Smooth muscle cell (in vitro differentiated cells): ENCODE results near the gene MR1. TPM values are rescaled to one million over a fixed set of nuclear protein-coding genes. Genes with fewer than 3 reads are reported as not detected.
A peak's percentile ranks its signal among the peaks of the same experiment; 100 is the strongest.
"Not testable (repeated sequence)": the region's sequence is repeated elsewhere in the genome, so short reads cannot be mapped to it uniquely, and the experiment has no call there.

Experiments
- DNase-seq: peaks from one replicate; lab custom pipeline; 2025; ENCODE audit not compliant: unreplicated experiment; lab: John Stamatoyannopoulos, UW
- H2AFZ ChIP-seq: fragments of 200-600 bp; sonication (generic); 2 replicates; pipeline ENCODE4 v1.6.0; 2016; ENCODE audit warnings: antibody characterized with exemption, low read depth, mild to moderate bottlenecking
- H3F3A ChIP-seq: fragments of 200-600 bp; sonication (generic); 2 replicates; pipeline ENCODE4 v1.6.0; 2017; ENCODE audit warnings: antibody characterized with exemption, low read depth
- H3K27ac ChIP-seq: fragments of 200-600 bp; sonication (generic); 2 replicates; pipeline ENCODE4 v1.5.1; 2016; ENCODE audit warnings: low read depth, mild to moderate bottlenecking
- H3K27me3 ChIP-seq: fragments of 200-600 bp; sonication (generic); 2 replicates; pipeline ENCODE4 v1.6.1; 2016; ENCODE audit warnings: low read depth, mild to moderate bottlenecking
- H3K36me3 ChIP-seq: fragments of 200-600 bp; sonication (generic); 2 replicates; pipeline ENCODE4 v1.5.1; 2016; ENCODE audit warnings: low read depth
- H3K4me1 ChIP-seq: fragments of 200-600 bp; sonication (generic); 2 replicates; pipeline ENCODE4 v1.5.1; 2016; ENCODE audit warnings: low read depth
- H3K4me2 ChIP-seq: fragments of 200-600 bp; sonication (generic); 2 replicates; pipeline ENCODE4 v1.6.0; 2016; ENCODE audit warnings: mild to moderate bottlenecking
- H3K4me3 ChIP-seq: fragments of 200-600 bp; sonication (generic); 2 replicates; pipeline ENCODE4 v1.5.1; 2016; ENCODE audit warnings: mild to moderate bottlenecking
- H3K79me2 ChIP-seq: fragments of 200-600 bp; sonication (generic); 2 replicates; pipeline ENCODE4 v1.6.0; 2016; ENCODE audit warnings: low read depth, mild to moderate bottlenecking
- H3K9ac ChIP-seq: fragments of 200-600 bp; sonication (generic); 2 replicates; pipeline ENCODE4 v1.6.0; 2016; ENCODE audit warnings: low read depth
- H3K9me3 ChIP-seq: fragments of 200-600 bp; sonication (generic); replicated peaks from 2 replicates; pipeline ENCODE4 v1.5.1; 2016; ENCODE audit warnings: low read depth
- H4K20me1 ChIP-seq: fragments of 200-600 bp; sonication (generic); 2 replicates; pipeline ENCODE4 v1.6.0; 2016; ENCODE audit warnings: low read depth
- CTCF ChIP-seq: fragments of 200-600 bp; sonication (generic); IDR thresholded peaks from 2 replicates; pipeline ENCODE4 v1.5.1; 2017; ENCODE audit warnings: borderline replicate concordance, mild to moderate bottlenecking, antibody characterized with exemption; ENCODE audit not compliant: insufficient read depth, poor library complexity, severe bottlenecking
- WGBS: methylation state at CpG from one replicate; pipeline ENCODE4 v1.1.7; 2016; ENCODE audit warnings: low lambda C conversion rate; 5-methylcytosine and 5-hydroxymethylcytosine counted together
- polyA plus RNA-seq: library from polyadenylated mRNA; unstranded; fragments of >200 nt; fragmentation: Nextera tagmentation; extraction: Ambion mirVana; gene quantifications from 2 replicates; pipeline ENCODE4 v1.2.1, GENCODE V29; 2016
- total RNA-seq: library from RNA; depleted of rRNA; stranded (reverse); fragments of >200 nt; gene quantifications from 2 replicates; pipeline ENCODE4 v1.2.3, GENCODE V29; 2014

The MR1 gene
- total and polyA plus RNA-seq, 2 experiments from 2014 or later: 0.26 to 2.1 TPM

- no peaks in the 10 kb centered on the region for H3K4me1 ChIP-seq
- H3K4me2 ChIP-seq: peak overlapping the region; percentile 38
- TF ChIP-seq CTCF: no peak
- WGBS: 68% methylated on average over 2 of the region's 2 CpGs
- peak overlapping the region; percentile 79 for H3K27ac ChIP-seq
- H3K9ac ChIP-seq: no peak overlapping the region
- H3K4me3 ChIP-seq: peak overlapping the region; percentile 16
- no peaks in the 10 kb centered on the region for H3K9me3 ChIP-seq
- H3F3A ChIP-seq: no peaks in the 10 kb centered on the region
- H3K79me2 ChIP-seq: no peaks in the 10 kb centered on the region
- no peaks in the 10 kb centered on the region for H4K20me1 ChIP-seq
- no peaks in the 10 kb centered on the region for H3K27me3 ChIP-seq
- no peaks in the 10 kb centered on the region for H3K36me3 ChIP-seq
- H2AFZ ChIP-seq: peak overlapping the region; percentile 85
- DNase-seq: no peak
Observed at GRCh38 chr1:181033128-181033798, 520 bp upstream of the MR1 start.

GRCh38 chr1:181035210-181035609, 1.4 kb downstream of the MR1 start:
- WGBS: 96% methylated on average over 4 of the region's 4 CpGs
- H3K27me3 ChIP-seq, H3K4me1 ChIP-seq, DNase-seq, H2AFZ ChIP-seq, H3K27ac ChIP-seq, H3F3A ChIP-seq, H3K9me3 ChIP-seq, H4K20me1 ChIP-seq, H3K9ac ChIP-seq, H3K79me2 ChIP-seq, H3K4me3 ChIP-seq, H3K4me2 ChIP-seq, H3K36me3 ChIP-seq: not testable (repeated sequence)

- Histone ChIP-seq H3K36me3 (no peaks in the 10 kb centered on the region), H4K20me1 (no peaks in the 10 kb centered on the region), H3F3A (no peaks in the 10 kb centered on the region), H3K4me3 (no peak overlapping the region), H3K9ac (no peak overlapping the region), H2AFZ (peak overlapping the region; percentile 60), H3K79me2 (no peaks in the 10 kb centered on the region), H3K27ac (no peak overlapping the region), H3K27me3 (no peaks in the 10 kb centered on the region), H3K9me3 (no peaks in the 10 kb centered on the region), H3K4me1 (no peaks in the 10 kb centered on the region), H3K4me2 (no peak overlapping the region)
- WGBS: 71% methylated on average over 4 of the region's 4 CpGs
- TF ChIP-seq CTCF: no peak
- DNase-seq: no peak
Observed at GRCh38 chr1:181036107-181036836, 2.5 kb downstream of the MR1 start.

- TF ChIP-seq CTCF: no peak
- 82% methylated on average over 2 of the region's 2 CpGs for WGBS
- H3F3A ChIP-seq: no peaks in the 10 kb centered on the region
Observed at GRCh38 chr1:181037386-181037785, 3.6 kb downstream of the MR1 start.

More at GRCh38 chr1:181037386-181037785, 3.6 kb downstream of the MR1 start:
- H3K4me1 ChIP-seq: no peaks in the 10 kb centered on the region
- DNase-seq: no peak
- no peak overlapping the region for H3K4me2 ChIP-seq
- H3K36me3 ChIP-seq: no peaks in the 10 kb centered on the region
- H3K4me3 ChIP-seq: no peak overlapping the region
- H3K79me2 ChIP-seq: no peaks in the 10 kb centered on the region
- H3K27me3 ChIP-seq: no peaks in the 10 kb centered on the region
- H3K9me3 ChIP-seq: no peaks in the 10 kb centered on the region
- no peak overlapping the region for H2AFZ ChIP-seq
- no peak overlapping the region for H3K27ac ChIP-seq
- no peaks in the 10 kb centered on the region for H4K20me1 ChIP-seq
- no peak overlapping the region for H3K9ac ChIP-seq
